HCT116 (cell line): ENCODE results near the gene SEC16A. TPM values are rescaled to one million over a fixed set of nuclear protein-coding genes. Genes with fewer than 3 reads are reported as not detected.

Source experiments
- ATAC-seq: fragments of 200-7000 bp; cut with Tn5 transposase; 2 replicates; pipeline ENCODE4 v1.9.1; 2020; ENCODE audit warnings: mild to moderate bottlenecking, moderate library complexity
- BruUV-seq: library from RNA; stranded (reverse); fragments of 400-500 nt; replicated peaks from 2 replicates; lab custom pipeline; 2021; lab: Mats Ljungman, UMichigan
- CTCF ChIA-PET: fragments of 300-600 bp; sonication (Branson Sonifier 250); formaldehyde crosslinking; loops from one replicate; lab custom pipeline; 2021; ENCODE audit warnings: antibody characterized with exemption; lab: Charles Lee
- POLR2A ChIA-PET: fragments of 300-600, 350-600 bp; sonication (Branson Sonifier 250); formaldehyde crosslinking; loops from one replicate; lab custom pipeline; 2021; ENCODE audit warnings: antibody characterized with exemption; lab: Charles Lee
- RAD21 ChIA-PET, 2 experiments: fragments of 300-600 bp; sonication (Branson Sonifier 250); formaldehyde crosslinking; loops; one replicate each; lab custom pipeline; 2023; ENCODE audit warnings: low total read pairs in 2 of 2; ENCODE audit not compliant: uncharacterized antibody in 2 of 2, unreplicated experiment in 2 of 2, low non-redundant PET in 1 of 2; lab: Charles Lee
- DNase-seq: peaks from one replicate; pipeline ENCODE4 v3.0.0-alpha.2; 2010; ENCODE audit warnings: low read depth, low spot score
- H2AFZ ChIP-seq: fragments of 200-600 bp; shearing (Covaris generic), sonication (generic); 2 replicates; pipeline ENCODE4 v1.6.1; 2017; ENCODE audit warnings: low read depth, mixed run types, mixed read lengths, antibody characterized with exemption, low read length; ENCODE audit not compliant: poor library complexity, severe bottlenecking
- H3K27ac ChIP-seq: 2 replicates; pipeline ENCODE4 v1.5.1; 2012; ENCODE audit warnings: low read depth, low read length
- H3K27me3 ChIP-seq: fragments of 200-600 bp; sonication (generic); 2 replicates; pipeline ENCODE4 v1.6.1; 2016; ENCODE audit warnings: mixed run types, low read length, mixed read lengths; ENCODE audit not compliant: insufficient read depth
- H3K36me3 ChIP-seq, 2 experiments: fragments of 200-500 bp in 1 of 2; fragments of 200-600 bp in 1 of 2; sonication (Bioruptor generic) in 1 of 2; sonication (generic) in 1 of 2; 2 replicates each; pipeline versions ENCODE4 v1.5.1 to v1.6.1; 2014 to 2016; ENCODE audit warnings: low read length in 2 of 2, inconsistent platforms in 1 of 2, mixed read lengths in 1 of 2, mixed run types in 1 of 2; ENCODE audit not compliant: insufficient read depth in 2 of 2, control insufficient read depth in 1 of 2
- H3K4me1 ChIP-seq, 2 experiments: fragments of 200-600 bp in 1 of 2; sonication (generic) in 1 of 2; 2 replicates each; pipeline versions ENCODE4 v1.5.1 to v1.6.1; 2012 to 2017; ENCODE audit warnings: low read length in 2 of 2, inconsistent platforms in 1 of 2, mild to moderate bottlenecking in 1 of 2, mixed read lengths in 1 of 2, mixed run types in 1 of 2, moderate library complexity in 1 of 2; ENCODE audit not compliant: insufficient read depth in 2 of 2, control insufficient read depth in 1 of 2
- H3K4me2 ChIP-seq: fragments of 200-600 bp; sonication (generic); 2 replicates; pipeline ENCODE4 v1.6.1; 2017; ENCODE audit warnings: mixed run types, low read length, mixed read lengths
- H3K4me3 ChIP-seq, 2 experiments: fragments of 200-600 bp in 1 of 2; sonication (generic) in 1 of 2; replicated peaks in 1 of 2; 2 replicates each; pipeline ENCODE4 v1.5.1; 2011 to 2016; ENCODE audit warnings: low read length in 2 of 2, control low read depth in 1 of 2, low read depth in 1 of 2, mild to moderate bottlenecking in 1 of 2, mixed read lengths in 1 of 2, mixed run types in 1 of 2
- H3K79me2 ChIP-seq: fragments of 200-600 bp; sonication (generic); 2 replicates; pipeline ENCODE4 v1.6.1; 2017; ENCODE audit warnings: mild to moderate bottlenecking, mixed run types, low read length, moderate library complexity, mixed read lengths; ENCODE audit not compliant: insufficient read depth
- H3K9ac ChIP-seq: fragments of 200-600 bp; sonication (generic); 2 replicates; pipeline ENCODE4 v1.6.1; 2016; ENCODE audit warnings: low read length, mixed read lengths
- H3K9me2 ChIP-seq: fragments of 200-600 bp; sonication (generic), shearing (Covaris generic); 2 replicates; pipeline ENCODE4 v1.6.1; 2017; ENCODE audit warnings: mixed run types, mild to moderate bottlenecking, moderate library complexity; ENCODE audit not compliant: insufficient read depth
- H3K9me3 ChIP-seq, 2 experiments: fragments of 200-500 bp in 1 of 2; fragments of 200-600 bp in 1 of 2; sonication (Bioruptor generic) in 1 of 2; sonication (generic) in 1 of 2; 2 replicates each; pipeline ENCODE4 v1.6.1; 2014 to 2017; ENCODE audit warnings: low read length in 2 of 2, mixed read lengths in 2 of 2, inconsistent platforms in 1 of 2, low read depth in 1 of 2, mild to moderate bottlenecking in 1 of 2, mixed run types in 1 of 2, moderate library complexity in 1 of 2; ENCODE audit not compliant: control insufficient read depth in 1 of 2, insufficient read depth in 1 of 2
- H4K20me1 ChIP-seq: fragments of 200-600 bp; sonication (generic), shearing (Covaris generic); 2 replicates; pipeline ENCODE4 v1.6.1; 2017; ENCODE audit warnings: mixed run types, mild to moderate bottlenecking, moderate library complexity; ENCODE audit not compliant: insufficient read depth
- CBX3 ChIP-seq: IDR thresholded peaks from 2 replicates; pipeline ENCODE4 v1.6.1; 2012; ENCODE audit warnings: low read depth
- CEBPB ChIP-seq: IDR thresholded peaks from 2 replicates; pipeline ENCODE4 v1.6.1; 2012; ENCODE audit warnings: low read depth
- EGR1 ChIP-seq: IDR thresholded peaks from 2 replicates; pipeline ENCODE4 v1.6.1; 2012; ENCODE audit warnings: low read depth
- ELF1 ChIP-seq: IDR thresholded peaks from 2 replicates; pipeline ENCODE4 v1.6.1; 2012; ENCODE audit warnings: low read depth, borderline replicate concordance
- EZH2 ChIP-seq: fragments of 200-600 bp; sonication (generic); IDR thresholded peaks from 2 replicates; pipeline ENCODE4 v1.6.1; 2017; ENCODE audit warnings: antibody characterized with exemption, mixed run types
- FOSL1 ChIP-seq: IDR thresholded peaks from 2 replicates; pipeline ENCODE4 v1.6.1; 2012; ENCODE audit warnings: low read depth
- JUND ChIP-seq: IDR thresholded peaks from 2 replicates; pipeline ENCODE4 v1.6.1; 2012
- POLR2A ChIP-seq: IDR thresholded peaks from 2 replicates; pipeline ENCODE4 v1.7.0; 2011; ENCODE audit warnings: borderline replicate concordance; ENCODE audit not compliant: insufficient read depth, insufficient read length; ENCODE audit errors: extremely low read depth
- POLR2AphosphoS5 ChIP-seq: IDR thresholded peaks from 2 replicates; pipeline ENCODE4 v1.6.1; 2011; ENCODE audit warnings: mild to moderate bottlenecking, low read depth, low read length, moderate library complexity
- SP1 ChIP-seq: IDR thresholded peaks from 2 replicates; pipeline ENCODE4 v1.6.1; 2012; ENCODE audit warnings: low read depth
- YY1 ChIP-seq: IDR thresholded peaks from 2 replicates; pipeline ENCODE4 v1.6.1; 2011; ENCODE audit warnings: low read length, low read depth, moderate library complexity, mild to moderate bottlenecking; ENCODE audit not compliant: insufficient replicate concordance; ENCODE audit errors: extremely low read depth
- intact Hi-C: fragments of 100-400 bp; cut with micrococcal nuclease; formaldehyde crosslinking; loops from 2 replicates; pipeline ENCODE4 v1.10.0; 2022
- total RNA-seq: library from RNA; stranded (reverse); gene quantifications from one replicate; pipeline ENCODE4 v1.2.1, GENCODE V29; 2021; ENCODE audit not compliant: unreplicated experiment
- TF ChIP-seq, protein P1 (sequence below): IDR thresholded peaks from 2 replicates; pipeline ENCODE4 v1.6.1; 2012
- TF ChIP-seq, protein P2 (sequence below): IDR thresholded peaks from 2 replicates; pipeline ENCODE4 v1.6.1; 2012; ENCODE audit warnings: low read depth

SEC16A gene
- total RNA-seq, 1 experiment from 2014 or later: 49.8 TPM

DNA sequence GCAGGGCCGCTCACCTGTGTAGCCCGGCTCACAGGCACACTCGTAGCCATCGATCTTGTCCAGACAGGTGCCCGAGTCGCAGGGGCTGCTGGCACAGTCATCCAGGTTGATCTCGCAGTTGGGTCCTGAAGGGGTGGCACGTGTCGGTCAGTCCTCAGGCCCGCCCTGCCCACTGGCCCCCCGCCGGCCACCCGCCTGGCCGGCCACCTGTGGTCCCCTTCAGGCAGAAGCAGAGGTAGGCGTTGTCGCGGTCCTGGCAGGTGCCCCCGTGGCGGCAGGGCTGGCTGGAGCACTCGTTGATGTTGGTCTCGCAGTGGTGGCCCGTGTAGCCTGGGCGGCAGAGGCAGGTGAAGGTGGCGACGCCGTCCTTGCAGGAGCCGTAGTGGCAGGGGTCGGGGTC is 32.4 kb upstream of the SEC16A start:
- no peaks in the 10 kb centered on the region for H3K27me3 ChIP-seq
- no peak overlapping the region for H3K4me3 ChIP-seq
- no peak overlapping the region for H3K9ac ChIP-seq
- intact Hi-C loops: no loop called here
- H3K4me2 ChIP-seq: no peak overlapping the region
- H3K36me3 ChIP-seq: peaks cover 9 to 35% of the 10 kb centered on the region in 2 experiments; a peak in 3 of 4 replicates
- H4K20me1 ChIP-seq: no peaks in the 10 kb centered on the region
- no peaks in the 10 kb centered on the region for H3K79me2 ChIP-seq
- no peak overlapping the region for H3K27ac ChIP-seq
- CTCF ChIA-PET: no interaction called here
- H3K9me2 ChIP-seq: no peaks in the 10 kb centered on the region
- no peak for DNase-seq
- no peak for TF ChIP-seq POLR2AphosphoS5
- TF ChIP-seq CEBPB: no peak
- TF ChIP-seq YY1: no peak
- TF ChIP-seq POLR2A: no peak
- no peak for TF ChIP-seq ELF1
- TF ChIP-seq EGR1: no peak
- TF ChIP-seq, all 23 proteins: peak for 0
- H3K4me1 ChIP-seq: no peaks in the 10 kb centered on the region
- ChIA-PET RAD21 (no interaction called here), POLR2A (no interaction called here)
- H3K9me3 ChIP-seq: no peaks in the 10 kb centered on the region
- BruUV-seq: no TSS peak
- no peak for ATAC-seq
- H2AFZ ChIP-seq: no peak overlapping the region

DNA sequence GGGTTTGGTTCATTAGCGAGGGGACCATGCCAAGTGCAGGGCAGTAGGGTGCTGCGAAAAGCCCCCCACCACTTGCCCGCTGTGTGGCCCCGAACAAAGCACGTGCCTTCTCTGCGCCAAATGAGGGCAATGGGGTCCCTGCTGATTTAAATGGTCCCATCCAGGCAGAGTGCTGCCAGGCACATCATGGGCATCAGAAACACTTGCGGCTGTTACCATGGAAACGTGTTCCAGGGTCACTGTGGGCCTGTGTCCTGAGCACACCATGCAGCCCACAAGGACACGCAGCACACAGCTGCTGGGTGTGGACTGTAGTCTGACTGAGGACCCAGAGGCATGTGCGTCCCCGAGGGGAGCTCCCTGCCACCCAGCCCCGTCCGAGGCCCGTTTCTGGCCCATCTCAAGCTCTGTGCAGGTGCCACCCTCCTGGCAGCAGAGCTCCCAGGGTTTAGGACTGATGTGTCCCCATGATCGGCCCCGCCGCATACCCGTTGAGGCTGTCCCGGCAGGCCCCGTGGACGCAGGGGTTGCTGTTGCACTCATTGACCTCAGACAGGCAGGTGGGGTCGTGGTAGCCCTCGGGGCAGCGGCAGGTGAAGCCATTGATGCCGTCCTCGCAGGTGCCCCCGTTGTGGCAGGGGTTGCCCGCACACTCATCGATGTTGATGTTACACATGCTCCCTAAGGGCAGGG is 31.3 kb upstream of the SEC16A start:
- ChIA-PET POLR2A (no interaction called here), CTCF (no interaction called here), RAD21 (no interaction called here)
- Histone ChIP-seq H3K27me3 (no peaks in the 10 kb centered on the region), H2AFZ (no peak overlapping the region), H3K4me3 (no peak overlapping the region), H3K9me2 (no peaks in the 10 kb centered on the region), H3K27ac (no peak overlapping the region; the same call in 1 of the 2 replicates), H3K4me1 (no peaks in the 10 kb centered on the region), H3K4me2 (no peak overlapping the region), H3K9ac (no peak overlapping the region), H3K9me3 (no peaks in the 10 kb centered on the region), H4K20me1 (no peaks in the 10 kb centered on the region), H3K79me2 (no peaks in the 10 kb centered on the region), H3K36me3 (peaks cover 9 to 35% of the 10 kb centered on the region in 2 experiments; a peak in 3 of 4 replicates)
- no peak for DNase-seq
- no TSS peak for BruUV-seq
- ATAC-seq: no peak
- intact Hi-C loops: no loop called here
- TF ChIP-seq EGR1 (no peak), CBX3 (no peak), JUND (no peak), YY1 (no peak), EZH2 (no peak), SP1 (no peak), FOSL1 (no peak), ELF1 (no peak)
- TF ChIP-seq, protein P1, sequence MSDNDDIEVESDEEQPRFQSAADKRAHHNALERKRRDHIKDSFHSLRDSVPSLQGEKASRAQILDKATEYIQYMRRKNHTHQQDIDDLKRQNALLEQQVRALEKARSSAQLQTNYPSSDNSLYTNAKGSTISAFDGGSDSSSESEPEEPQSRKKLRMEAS: no peak
- TF ChIP-seq, protein P2, sequence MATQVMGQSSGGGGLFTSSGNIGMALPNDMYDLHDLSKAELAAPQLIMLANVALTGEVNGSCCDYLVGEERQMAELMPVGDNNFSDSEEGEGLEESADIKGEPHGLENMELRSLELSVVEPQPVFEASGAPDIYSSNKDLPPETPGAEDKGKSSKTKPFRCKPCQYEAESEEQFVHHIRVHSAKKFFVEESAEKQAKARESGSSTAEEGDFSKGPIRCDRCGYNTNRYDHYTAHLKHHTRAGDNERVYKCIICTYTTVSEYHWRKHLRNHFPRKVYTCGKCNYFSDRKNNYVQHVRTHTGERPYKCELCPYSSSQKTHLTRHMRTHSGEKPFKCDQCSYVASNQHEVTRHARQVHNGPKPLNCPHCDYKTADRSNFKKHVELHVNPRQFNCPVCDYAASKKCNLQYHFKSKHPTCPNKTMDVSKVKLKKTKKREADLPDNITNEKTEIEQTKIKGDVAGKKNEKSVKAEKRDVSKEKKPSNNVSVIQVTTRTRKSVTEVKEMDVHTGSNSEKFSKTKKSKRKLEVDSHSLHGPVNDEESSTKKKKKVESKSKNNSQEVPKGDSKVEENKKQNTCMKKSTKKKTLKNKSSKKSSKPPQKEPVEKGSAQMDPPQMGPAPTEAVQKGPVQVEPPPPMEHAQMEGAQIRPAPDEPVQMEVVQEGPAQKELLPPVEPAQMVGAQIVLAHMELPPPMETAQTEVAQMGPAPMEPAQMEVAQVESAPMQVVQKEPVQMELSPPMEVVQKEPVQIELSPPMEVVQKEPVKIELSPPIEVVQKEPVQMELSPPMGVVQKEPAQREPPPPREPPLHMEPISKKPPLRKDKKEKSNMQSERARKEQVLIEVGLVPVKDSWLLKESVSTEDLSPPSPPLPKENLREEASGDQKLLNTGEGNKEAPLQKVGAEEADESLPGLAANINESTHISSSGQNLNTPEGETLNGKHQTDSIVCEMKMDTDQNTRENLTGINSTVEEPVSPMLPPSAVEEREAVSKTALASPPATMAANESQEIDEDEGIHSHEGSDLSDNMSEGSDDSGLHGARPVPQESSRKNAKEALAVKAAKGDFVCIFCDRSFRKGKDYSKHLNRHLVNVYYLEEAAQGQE: no peak
